Brain pericyte (primary cell): ENCODE results near the gene SSH2.
"Not testable (repeated sequence)": the region's sequence is repeated elsewhere in the genome, so short reads cannot be mapped to it uniquely, and the experiment has no call there.

Experiments
- DNase-seq: peaks from one replicate; pipeline ENCODE4 v3.0.0-alpha.2; 2012; ENCODE audit warnings: low read depth, low spot score

The SSH2 gene

GRCh38 chr17:29669266-29669665 lies 260.8 kb downstream of the SSH2 start:
- no peak for DNase-seq

GRCh38 chr17:29667969-29668368 lies 262.1 kb downstream of the SSH2 start:
- no peak for DNase-seq

GRCh38 chr17:29665481-29665810 lies 264.6 kb downstream of the SSH2 start:
- no peak for DNase-seq

GRCh38 chr17:29664743-29665480 lies 265.1 kb downstream of the SSH2 start:
- no peak for DNase-seq

- no peak for DNase-seq
Observed at GRCh38 chr17:29663155-29663554, 266.9 kb downstream of the SSH2 start.

- no peak for DNase-seq
Observed at GRCh38 chr17:29661213-29661612, 268.8 kb downstream of the SSH2 start.

GRCh38 chr17:29659155-29659554 lies 270.9 kb downstream of the SSH2 start:
- DNase-seq: no peak

- no peak for DNase-seq
Observed at GRCh38 chr17:29655323-29655722, 274.7 kb downstream of the SSH2 start.

GRCh38 chr17:29653995-29654714 lies 275.9 kb downstream of the SSH2 start:
- DNase-seq: no peak

- no peak for DNase-seq
Observed at GRCh38 chr17:29652976-29653375, 277.1 kb downstream of the SSH2 start.

GRCh38 chr17:29651913-29652312 lies 278.1 kb downstream of the SSH2 start:
- not testable (repeated sequence) for DNase-seq

- DNase-seq: no peak
Observed at GRCh38 chr17:29650396-29650795, 279.6 kb downstream of the SSH2 start.

- no peak for DNase-seq
Observed at GRCh38 chr17:29649359-29649758, 280.7 kb downstream of the SSH2 start.

GRCh38 chr17:29648005-29648404 lies 282.0 kb downstream of the SSH2 start:
- no peak for DNase-seq

GRCh38 chr17:29645515-29646051 lies 284.4 kb downstream of the SSH2 start:
- DNase-seq: no peak

GRCh38 chr17:29643817-29644160 lies 286.2 kb downstream of the SSH2 start:
- no peak for DNase-seq

- DNase-seq: no peak
Observed at GRCh38 chr17:29642171-29642611, 287.8 kb downstream of the SSH2 start.

GRCh38 chr17:29640981-29641642 lies 288.9 kb downstream of the SSH2 start:
- no peak for DNase-seq

GRCh38 chr17:29640413-29640812 lies 289.6 kb downstream of the SSH2 start:
- DNase-seq: peak; percentile 71

GRCh38 chr17:29633886-29634285 lies 296.1 kb downstream of the SSH2 start:
- DNase-seq: no peak

GRCh38 chr17:29630630-29631193 lies 299.3 kb downstream of the SSH2 start:
- no peak for DNase-seq

GRCh38 chr17:29629839-29630238 lies 300.2 kb downstream of the SSH2 start:
- no peak for DNase-seq
